NCI-H2081 (cell line): Measurements from ENCODE around the gene GRHL3.

Experiments used
- DNase-seq, 2 experiments: peaks; one replicate each; lab custom pipeline; 2025; lab: John Stamatoyannopoulos, UW

GRHL3 gene

GRCh38 chr1:24293392-24294227 lies 25.5 kb upstream of the GRHL3 start:
- no peak for DNase-seq

DNA sequence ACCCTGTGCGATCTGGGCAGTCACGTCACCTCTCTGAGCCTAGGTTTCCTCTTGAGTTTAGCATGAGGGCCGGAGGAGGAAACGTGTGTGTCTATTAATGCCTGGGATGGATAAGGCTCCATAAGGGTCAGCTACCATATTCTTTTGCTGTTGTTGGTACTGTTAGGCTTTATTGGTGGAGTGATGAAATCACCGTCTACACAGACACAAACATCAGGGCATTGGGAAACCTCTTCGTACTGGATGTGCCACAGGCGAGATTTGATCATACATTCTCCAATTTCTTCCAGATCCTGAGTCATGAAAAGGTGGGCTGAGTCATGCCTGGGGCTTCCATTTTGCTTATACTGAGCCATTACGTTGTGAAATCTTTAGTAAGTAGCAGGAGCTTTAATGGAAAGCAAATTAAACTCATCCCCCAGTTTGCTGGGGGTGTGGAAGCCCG lies 24.9 kb upstream of the GRHL3 start:
- no peak for DNase-seq

DNA sequence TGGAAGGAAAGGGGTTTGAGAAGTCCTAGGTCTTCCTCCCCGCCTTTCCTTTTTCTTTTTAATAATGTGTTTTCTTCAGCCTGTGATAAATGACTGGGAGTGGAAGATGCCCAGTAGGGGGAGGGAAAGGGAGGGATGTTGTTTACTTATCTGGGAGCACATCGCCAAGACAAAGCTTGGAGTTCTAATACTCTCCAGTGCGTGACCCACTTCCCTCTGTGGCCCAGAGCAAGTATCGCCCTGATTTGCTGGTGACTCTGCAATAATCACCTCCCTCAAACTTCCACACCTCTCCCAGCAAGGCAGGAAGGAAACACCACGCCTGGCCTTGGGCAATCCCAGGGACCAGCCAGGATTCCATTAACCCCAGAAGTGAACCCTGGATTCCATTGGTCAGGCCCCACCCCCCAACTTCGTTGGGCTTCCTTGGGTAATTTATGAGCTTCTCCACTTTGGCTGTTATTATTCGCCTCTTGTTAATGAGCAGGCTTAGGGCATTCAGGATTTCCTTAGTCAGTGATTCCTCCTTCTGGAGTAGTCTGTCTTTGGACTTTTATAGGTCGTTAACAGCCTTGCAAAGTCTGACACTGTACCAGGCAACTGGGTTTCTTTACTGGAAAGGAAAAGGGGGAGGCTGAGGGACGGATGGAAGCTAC lies 24.3 kb upstream of the GRHL3 start:
- no peak for DNase-seq

GRCh38 chr1:24295535-24295934 lies 23.6 kb upstream of the GRHL3 start:
- DNase-seq: no peak

DNA sequence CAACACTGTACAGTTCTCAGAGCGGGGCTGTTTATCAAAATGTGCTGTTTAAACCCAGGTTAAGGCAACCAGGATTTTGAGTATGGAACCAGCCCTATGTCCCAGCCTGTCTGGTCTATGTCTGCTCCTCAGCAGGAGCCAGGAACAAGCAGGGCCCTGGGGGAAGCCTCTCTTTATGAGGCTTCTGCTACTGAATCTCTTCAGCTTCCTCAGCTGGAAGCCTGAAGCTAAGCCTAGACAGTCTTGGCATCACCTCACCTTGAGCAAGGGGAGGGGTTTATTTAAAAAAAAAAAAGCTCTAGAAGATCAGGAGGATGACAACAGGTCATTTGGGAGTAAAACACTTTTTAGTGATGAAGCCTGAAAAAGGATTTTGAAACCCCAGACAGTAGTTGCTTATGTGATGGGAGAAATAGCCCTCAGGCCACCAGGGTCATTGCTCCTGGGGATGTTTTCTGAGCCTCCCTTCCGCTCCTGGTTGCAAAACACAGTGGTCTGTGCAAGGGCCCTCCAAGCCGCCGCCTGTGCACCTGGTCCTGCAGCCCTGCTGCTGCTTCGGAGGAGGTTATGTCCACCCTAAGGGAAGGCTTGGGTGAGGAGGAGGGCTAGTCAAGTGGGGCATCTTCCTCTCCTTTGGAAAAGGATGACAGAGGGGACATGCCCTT lies 21.8 kb upstream of the GRHL3 start:
- DNase-seq: no peak

DNA sequence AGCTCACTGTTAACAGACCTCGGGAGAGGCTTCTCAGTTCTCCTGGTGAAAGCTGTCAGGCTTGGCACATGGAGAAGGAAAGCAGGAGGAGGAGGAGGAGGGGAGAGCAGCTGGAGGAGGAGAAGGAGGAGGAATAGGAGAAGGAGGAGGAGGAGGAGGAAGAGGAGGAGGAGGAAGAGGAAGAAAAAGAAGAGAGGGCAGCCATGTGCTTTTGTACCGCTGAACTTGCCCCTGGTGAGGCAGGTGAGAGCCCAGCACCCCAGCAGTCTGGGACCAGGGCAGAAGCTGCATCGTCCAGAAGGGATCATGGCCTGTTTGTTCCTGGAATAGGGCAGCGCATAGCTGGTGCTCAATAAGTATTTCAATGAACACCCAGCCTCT lies 21.3 kb upstream of the GRHL3 start:
- DNase-seq: no peak

- no peak for DNase-seq
These were observed 20.6 kb upstream of the GRHL3 start for GRCh38 chr1:24298606-24299005.

DNA sequence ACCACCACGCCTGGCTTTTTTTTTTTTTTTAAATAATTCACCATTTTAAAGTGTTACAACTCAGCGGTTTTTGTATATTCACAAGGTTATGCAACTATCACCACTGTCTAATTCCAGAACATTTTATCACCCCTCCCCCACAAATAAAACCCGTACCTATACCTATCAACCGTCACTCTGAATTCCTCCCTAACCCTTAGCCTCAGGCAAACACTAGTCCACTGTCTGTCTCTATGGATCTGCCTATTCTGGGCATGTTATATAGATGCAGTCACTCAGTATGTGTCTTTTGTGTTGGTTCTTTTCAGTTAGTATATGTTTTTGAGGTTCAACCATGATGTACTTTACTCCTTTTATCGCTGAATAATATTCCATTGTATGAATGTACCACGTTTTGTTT lies 19.3 kb upstream of the GRHL3 start:
- DNase-seq: no peak

DNA sequence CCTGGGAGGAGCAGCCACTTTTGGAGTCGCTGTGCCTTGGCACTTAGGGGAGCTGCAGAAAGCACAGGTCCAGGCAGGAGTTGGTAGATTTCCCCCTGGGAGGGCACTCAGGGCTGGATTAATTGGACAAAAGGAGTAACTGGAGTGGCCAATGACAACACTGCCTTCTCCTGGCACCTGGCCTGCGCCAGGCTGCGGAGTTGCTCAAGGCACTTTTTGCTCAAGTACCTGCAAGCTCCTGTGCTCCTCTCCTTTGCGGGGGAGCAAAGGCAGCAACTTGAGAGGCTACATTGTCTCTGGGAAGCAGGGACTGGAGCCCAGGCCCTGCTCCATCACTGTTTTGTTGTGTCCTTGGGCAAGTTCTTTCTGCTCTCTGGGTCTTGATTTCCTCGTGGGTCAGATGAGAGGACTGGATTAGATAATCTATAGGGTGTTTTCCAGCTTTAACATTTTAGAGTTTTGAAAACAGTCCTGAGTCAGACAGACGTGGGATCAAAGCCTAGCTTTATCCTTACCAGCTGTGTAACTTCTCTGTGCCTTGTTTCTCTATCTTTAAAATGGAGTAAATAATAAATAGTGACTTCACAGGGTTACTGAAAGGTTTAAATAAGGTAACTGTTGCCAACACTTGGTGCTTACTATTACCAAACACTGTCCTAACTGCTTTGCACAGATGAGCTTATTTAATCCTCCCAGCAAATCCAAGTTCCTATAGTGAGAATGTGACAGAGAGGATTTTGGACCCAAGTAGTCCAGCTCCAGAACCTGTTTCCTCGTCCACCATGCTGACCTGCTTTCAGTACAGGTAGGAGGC lies 18.0 kb upstream of the GRHL3 start:
- no peak for DNase-seq

DNA sequence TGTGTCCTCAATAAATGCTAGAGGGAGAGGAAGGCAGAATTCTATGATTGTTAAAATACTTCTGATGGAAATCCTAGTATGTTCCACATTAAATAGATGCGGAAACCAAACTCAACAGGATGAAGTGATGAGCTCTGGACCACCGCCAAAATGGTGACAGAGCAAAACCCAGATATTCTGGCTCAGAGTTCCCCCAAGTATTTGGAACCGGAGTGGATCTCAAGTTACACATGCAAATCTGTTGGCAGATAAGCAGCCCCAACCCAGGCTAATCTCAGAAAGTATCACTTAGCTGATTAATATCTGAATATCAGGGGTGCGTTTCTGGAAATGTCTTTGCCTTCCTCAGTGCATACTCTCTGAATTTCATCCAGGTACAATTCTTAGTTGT lies 17.4 kb upstream of the GRHL3 start:
- DNase-seq: no peak

- DNase-seq: no peak
These were observed 16.9 kb upstream of the GRHL3 start for GRCh38 chr1:24302209-24302611.

- DNase-seq: no peak
These were observed 15.6 kb upstream of the GRHL3 start for GRCh38 chr1:24303600-24303999.

DNA sequence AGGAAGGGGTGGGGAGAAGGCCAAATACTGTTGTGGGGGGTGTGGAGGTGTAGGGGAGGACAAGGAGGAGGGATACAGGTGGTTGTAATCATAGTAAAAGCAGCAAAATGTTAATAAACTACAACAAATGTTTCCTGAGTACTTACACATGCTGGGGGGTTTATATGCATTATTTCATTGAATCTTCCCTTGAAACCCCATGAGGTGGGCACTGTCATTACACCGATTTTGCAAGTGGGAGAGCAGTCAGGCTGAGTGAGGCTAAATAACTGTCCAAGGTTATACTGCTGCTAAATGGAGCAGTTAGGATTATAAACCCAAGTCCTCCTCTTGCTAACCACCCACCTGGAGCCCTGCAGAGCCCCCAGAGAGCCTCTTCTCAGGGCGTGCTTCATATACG lies 14.4 kb upstream of the GRHL3 start:
- no peak for DNase-seq

DNA sequence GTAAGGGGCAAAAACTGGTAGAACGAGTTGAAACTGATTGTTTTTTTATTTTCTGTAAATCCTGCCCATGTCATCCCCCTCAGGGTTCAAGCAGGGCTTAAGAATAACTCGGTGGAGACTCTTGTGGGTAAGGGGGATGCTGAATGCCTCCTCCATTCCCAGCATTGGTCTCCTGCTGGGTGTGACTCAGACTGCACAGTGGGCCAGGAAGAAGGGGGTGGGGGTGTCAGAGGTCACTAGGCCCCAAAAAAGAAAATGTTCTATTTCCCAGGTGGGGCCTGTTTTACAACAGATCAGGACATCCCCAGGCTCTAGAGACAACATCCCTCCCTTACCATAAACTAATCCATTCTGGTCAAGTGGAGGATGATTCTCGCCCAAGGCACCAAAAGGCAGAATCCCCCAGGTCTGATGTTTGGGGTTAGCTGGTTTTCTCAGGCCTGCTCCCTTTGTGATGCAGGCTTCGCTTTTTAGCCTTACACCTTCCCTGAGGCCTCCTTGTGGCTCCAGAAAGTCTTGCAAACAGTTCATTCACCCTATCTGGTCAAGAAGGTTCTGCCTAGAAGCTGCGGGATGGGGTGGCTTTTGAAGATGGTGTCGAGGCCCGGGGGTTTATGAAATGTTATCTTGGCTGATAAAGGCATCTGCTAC lies 10.7 kb upstream of the GRHL3 start:
- DNase-seq: no peak

DNA sequence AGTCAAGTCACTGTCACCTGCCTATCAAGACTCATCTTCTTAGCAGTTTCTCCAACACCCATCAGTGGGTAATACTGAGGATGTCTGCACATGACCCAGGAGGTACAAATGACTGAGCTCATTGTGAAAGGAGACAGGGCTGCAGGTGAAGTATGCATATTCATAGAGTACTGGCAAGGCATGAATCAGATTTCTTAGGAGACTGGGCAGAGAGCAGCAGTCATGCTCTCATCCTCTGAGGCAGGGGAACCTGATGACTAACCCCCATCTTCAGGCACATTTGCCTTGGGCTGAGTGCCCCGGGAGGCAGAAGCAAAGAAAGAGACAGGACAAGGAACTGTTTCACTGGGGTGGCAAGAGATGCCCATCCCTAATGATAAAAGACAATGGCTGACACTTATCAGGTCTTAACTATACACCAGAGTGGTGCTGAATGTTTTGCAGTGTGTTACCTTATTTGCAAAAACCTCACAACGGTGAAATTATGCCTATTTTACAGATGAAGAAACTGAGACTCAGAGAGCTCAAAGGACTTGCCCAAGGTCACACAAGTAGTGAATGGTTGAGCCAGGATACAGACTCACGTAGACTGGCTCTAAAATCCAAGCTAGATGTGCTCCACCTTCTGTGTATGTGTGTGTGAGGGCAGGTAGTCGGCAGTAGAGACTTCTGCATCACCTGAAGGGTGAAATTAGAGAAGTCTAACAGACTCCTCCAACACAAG lies 9.2 kb upstream of the GRHL3 start:
- no peak for DNase-seq

- DNase-seq: no peak
These were observed 7.9 kb upstream of the GRHL3 start for GRCh38 chr1:24311234-24311633.

DNA sequence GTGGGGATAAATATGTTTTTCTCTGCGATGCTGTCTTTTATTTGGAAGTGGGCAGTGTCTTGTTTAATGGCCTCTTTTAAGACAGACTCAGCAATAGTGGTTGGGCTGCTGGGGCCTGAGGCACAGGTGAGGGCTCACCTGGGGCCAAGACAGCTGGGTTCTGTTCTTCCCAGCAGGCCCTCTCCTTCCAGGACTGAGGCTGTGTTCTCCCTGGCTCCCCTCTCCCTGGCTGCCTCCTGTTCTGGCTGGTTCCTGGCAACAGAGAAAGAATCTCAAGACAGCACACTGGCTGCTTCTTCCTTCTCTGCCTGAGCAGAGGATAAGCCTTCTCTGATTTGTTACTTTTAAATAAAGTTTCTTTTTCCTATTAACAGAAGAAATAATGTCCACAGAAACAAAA lies 7.4 kb upstream of the GRHL3 start:
- no peak for DNase-seq

GRCh38 chr1:24315391-24315790 lies 3.8 kb upstream of the GRHL3 start:
- no peak for DNase-seq

DNA sequence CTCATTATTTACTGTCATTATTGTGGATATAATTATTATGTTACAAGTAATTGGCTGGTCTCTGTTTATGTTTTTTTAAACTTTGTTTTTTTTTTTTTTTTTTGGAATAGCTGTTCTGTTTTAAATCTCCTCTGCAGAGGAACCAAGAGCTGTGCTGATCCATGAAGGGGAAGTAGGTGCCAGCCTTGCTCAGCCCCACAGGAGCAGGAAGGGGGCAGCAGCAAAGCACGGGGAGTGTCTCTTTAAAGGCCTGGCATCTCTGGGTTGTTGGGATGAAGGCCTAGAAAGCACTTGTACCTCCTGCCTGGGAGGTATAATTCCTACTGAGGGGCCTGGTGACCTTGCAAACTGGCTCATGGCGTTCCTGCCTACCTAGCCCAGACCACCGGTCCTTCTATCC lies 2.5 kb upstream of the GRHL3 start:
- DNase-seq: no peak

- no peak for DNase-seq
These were observed 2.1 kb upstream of the GRHL3 start for GRCh38 chr1:24317081-24317480.

DNA sequence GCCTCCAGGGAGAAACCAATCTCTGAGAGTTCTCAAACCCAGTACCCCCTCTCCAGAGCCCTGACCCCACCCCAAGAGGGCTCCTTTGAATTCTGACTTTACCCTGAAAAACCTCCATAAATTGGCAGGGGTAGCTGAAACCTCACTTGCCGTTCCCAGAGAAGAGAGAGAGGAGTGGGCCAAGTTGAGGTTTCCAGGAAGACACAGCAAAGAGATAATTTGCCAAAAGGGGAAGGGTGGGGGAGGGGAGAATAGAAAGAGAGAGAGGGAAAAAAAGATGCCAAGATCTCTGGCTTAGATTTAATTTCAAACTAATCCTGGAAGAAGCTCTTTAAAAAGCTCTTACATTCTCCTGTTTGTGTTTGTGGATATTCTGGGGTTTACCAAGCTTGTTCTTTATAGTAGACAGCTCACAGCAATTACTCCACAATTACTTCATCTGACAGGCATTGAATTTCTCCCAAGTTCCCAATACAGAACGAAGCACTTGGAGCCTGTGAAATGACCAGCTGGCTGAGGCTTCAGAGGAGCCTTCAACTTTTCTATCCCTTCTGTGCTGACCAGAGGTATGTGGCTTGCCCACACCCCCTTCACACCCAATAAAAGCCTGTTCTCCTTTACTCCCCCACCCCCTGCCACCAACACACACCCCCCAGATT lies 1.1 kb upstream of the GRHL3 start:
- no peak for DNase-seq
